ENCODE data around the gene RIC8A. TPM values are rescaled to one million over a fixed set of nuclear protein-coding genes. Genes with fewer than 3 reads are reported as not detected.

RIC8A gene
- polyA plus RNA-seq, 1 of the 3 experiments (the other 2 are of a cell fraction), result 115 TPM

DNA sequence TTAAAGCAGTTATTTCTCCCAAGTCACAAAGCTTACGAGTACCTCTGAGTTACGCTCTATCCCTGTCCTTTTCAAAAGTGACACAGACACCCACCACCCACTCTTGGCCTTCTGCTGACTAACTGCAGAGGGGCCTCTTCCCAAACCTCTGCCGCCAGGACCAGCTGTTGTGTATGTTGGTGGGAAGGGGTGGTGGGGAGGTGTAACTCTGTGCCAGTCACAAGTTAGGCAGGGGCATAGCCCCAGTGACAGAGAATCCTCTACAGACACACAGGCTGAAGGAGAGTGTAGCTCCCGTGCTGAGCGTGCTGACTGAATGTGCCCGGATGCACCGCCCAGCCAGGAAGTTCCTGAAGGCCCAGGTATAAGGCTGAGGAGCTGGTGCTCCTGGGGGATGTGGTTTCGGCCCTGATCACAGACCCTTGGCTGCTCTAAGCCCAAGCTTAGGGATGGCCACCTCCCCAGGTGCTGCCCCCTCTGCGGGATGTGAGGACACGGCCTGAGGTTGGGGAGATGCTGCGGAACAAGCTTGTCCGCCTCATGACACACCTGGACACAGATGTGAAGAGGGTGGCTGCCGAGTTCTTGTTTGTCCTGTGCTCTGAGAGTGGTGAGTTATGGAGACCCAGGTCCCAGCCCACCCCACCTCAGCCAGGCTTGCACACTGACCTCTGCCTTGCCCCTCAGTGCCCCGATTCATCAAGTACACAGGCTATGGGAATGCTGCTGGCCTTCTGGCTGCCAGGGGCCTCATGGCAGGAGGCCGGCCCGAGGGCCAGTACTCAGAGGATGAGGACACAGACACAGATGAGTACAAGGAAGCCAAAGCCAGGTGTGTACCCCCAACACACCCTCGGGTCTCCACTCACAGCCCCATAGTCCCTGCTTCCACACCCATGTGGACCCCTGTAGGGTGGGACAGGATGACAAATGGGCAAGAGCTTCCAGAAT lies 4.9 kb downstream of the RIC8A start:
- TF ChIP-seq, protein P1, sequence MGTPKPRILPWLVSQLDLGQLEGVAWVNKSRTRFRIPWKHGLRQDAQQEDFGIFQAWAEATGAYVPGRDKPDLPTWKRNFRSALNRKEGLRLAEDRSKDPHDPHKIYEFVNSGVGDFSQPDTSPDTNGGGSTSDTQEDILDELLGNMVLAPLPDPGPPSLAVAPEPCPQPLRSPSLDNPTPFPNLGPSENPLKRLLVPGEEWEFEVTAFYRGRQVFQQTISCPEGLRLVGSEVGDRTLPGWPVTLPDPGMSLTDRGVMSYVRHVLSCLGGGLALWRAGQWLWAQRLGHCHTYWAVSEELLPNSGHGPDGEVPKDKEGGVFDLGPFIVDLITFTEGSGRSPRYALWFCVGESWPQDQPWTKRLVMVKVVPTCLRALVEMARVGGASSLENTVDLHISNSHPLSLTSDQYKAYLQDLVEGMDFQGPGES (IDR thresholded peaks at IDR 0.05; ENCODE audit: low read depth, low read length), result no peak
- no peak for TF ChIP-seq FOXM1 (IDR thresholded peaks at IDR 0.05; ENCODE audit: low read depth)
- no peak for TF ChIP-seq SMC3 (IDR thresholded peaks at IDR 0.05; ENCODE audit: low read depth, low read length)
- TF ChIP-seq, protein P2, sequence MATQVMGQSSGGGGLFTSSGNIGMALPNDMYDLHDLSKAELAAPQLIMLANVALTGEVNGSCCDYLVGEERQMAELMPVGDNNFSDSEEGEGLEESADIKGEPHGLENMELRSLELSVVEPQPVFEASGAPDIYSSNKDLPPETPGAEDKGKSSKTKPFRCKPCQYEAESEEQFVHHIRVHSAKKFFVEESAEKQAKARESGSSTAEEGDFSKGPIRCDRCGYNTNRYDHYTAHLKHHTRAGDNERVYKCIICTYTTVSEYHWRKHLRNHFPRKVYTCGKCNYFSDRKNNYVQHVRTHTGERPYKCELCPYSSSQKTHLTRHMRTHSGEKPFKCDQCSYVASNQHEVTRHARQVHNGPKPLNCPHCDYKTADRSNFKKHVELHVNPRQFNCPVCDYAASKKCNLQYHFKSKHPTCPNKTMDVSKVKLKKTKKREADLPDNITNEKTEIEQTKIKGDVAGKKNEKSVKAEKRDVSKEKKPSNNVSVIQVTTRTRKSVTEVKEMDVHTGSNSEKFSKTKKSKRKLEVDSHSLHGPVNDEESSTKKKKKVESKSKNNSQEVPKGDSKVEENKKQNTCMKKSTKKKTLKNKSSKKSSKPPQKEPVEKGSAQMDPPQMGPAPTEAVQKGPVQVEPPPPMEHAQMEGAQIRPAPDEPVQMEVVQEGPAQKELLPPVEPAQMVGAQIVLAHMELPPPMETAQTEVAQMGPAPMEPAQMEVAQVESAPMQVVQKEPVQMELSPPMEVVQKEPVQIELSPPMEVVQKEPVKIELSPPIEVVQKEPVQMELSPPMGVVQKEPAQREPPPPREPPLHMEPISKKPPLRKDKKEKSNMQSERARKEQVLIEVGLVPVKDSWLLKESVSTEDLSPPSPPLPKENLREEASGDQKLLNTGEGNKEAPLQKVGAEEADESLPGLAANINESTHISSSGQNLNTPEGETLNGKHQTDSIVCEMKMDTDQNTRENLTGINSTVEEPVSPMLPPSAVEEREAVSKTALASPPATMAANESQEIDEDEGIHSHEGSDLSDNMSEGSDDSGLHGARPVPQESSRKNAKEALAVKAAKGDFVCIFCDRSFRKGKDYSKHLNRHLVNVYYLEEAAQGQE (IDR thresholded peaks at IDR 0.05; ENCODE audit: low read depth, low read length), result no peak
- TF ChIP-seq EZH2phosphoT487 (IDR thresholded peaks at IDR 0.05; ENCODE audit: borderline replicate concordance, low read depth), result no peak
- no peak for TF ChIP-seq ELF1 (IDR thresholded peaks at IDR 0.05)
- no peak for TF ChIP-seq RFX5 (IDR thresholded peaks at IDR 0.05; ENCODE audit: low read length)
- TF ChIP-seq GATA2 (CRISPR knock-in tag; IDR thresholded peaks at IDR 0.05), result no peak
- no peak for TF ChIP-seq RCOR1 (IDR thresholded peaks at IDR 0.05; ENCODE audit: low read length)
- TF ChIP-seq MEF2A (IDR thresholded peaks at IDR 0.05; ENCODE audit: borderline replicate concordance, low read depth), result no peak
- Histone ChIP-seq H3K4me2 (no peak overlapping the region), H3F3A (replicated peaks; ENCODE audit: insufficient read depth) (peaks cover 26% of the 10 kb centered on the region), H3K4me3 (ENCODE audit: low read depth in 2 of 2, low read length in 1 of 2) (no peak overlapping the region), H3K4me1 (ENCODE audit: control insufficient read depth in 1 of 2, insufficient read depth in 2 of 2, low read depth in 1 of 2, low read length in 1 of 2) (peaks cover 8 to 19% of the 10 kb centered on the region in 2 experiments; a peak in 2 of 4 replicates), H3K9ac (no peak overlapping the region), H3K27ac (ENCODE audit: low read depth in 2 of 2, low read length in 1 of 2) (no peak overlapping the region; a peak in 1 of 4 replicates), H3K9me3 (no peaks in the 10 kb centered on the region), H3K79me2 (ENCODE audit: insufficient read depth) (peaks cover 46% of the 10 kb centered on the region), H3K27me3 (ENCODE audit: insufficient read depth) (no peaks in the 10 kb centered on the region), H3K36me3 (replicated peaks in 1 of 2; ENCODE audit: control insufficient read depth in 1 of 2, insufficient read depth in 2 of 2, low read length in 1 of 2) (peaks cover 43 to 62% of the 10 kb centered on the region in 2 experiments), H4K20me1 (ENCODE audit: insufficient read depth) (peaks cover 13% of the 10 kb centered on the region), H2AFZ (ENCODE audit: low read depth) (no peak overlapping the region), H3K9me2 (no peaks in the 10 kb centered on the region)
- POLR2A ChIA-PET, result interaction anchor here (1.6 kb wide), 1 partner anchor 23 kb away, joined by 4 read pairs; no protein-coding TSS in a partner anchor
- WGBS (ENCODE audit: low lambda C conversion rate), result 92% methylated on average over 11 of the region's 17 CpGs
- DNase-seq, result no peak
- CTCF ChIA-PET, result no interaction called here

DNA sequence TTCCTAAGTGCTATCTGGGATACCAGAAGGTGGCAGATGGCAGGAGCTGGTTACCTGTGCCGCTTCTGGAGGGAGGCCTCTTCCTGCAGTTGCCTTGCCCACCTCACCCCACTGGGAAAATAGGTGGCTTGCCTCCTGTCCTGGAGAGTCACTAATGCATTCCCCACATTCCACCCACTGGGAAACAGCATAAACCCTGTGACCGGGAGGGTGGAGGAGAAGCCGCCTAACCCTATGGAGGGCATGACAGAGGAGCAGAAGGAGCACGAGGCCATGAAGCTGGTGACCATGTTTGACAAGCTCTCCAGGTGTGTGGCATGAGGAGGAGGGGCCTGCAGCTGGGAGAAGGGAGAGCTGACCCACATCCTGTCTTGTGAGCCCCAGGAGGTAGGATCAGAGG lies 5.6 kb downstream of the RIC8A start:
- Histone ChIP-seq H3K9me3 (no peaks in the 10 kb centered on the region), H3K9me2 (no peaks in the 10 kb centered on the region), H3K27ac (ENCODE audit: low read depth in 2 of 2, low read length in 1 of 2) (no peak overlapping the region), H4K20me1 (ENCODE audit: insufficient read depth) (peaks cover 13% of the 10 kb centered on the region), H2AFZ (ENCODE audit: low read depth) (no peak overlapping the region), H3K9ac (no peak overlapping the region), H3K4me2 (no peak overlapping the region), H3K4me1 (ENCODE audit: control insufficient read depth in 1 of 2, insufficient read depth in 2 of 2, low read depth in 1 of 2, low read length in 1 of 2) (peaks cover 8 to 19% of the 10 kb centered on the region in 2 experiments; a peak in 2 of 4 replicates), H3F3A (replicated peaks; ENCODE audit: insufficient read depth) (peaks cover 20% of the 10 kb centered on the region), H3K4me3 (ENCODE audit: low read depth in 2 of 2, low read length in 1 of 2) (no peak overlapping the region), H3K27me3 (ENCODE audit: insufficient read depth) (no peaks in the 10 kb centered on the region), H3K79me2 (ENCODE audit: insufficient read depth) (peaks cover 44% of the 10 kb centered on the region), H3K36me3 (replicated peaks in 1 of 2; ENCODE audit: control insufficient read depth in 1 of 2, insufficient read depth in 2 of 2, low read length in 1 of 2) (peaks cover 43 to 62% of the 10 kb centered on the region in 2 experiments)
- ChIA-PET POLR2A (no interaction called here), CTCF (no interaction called here)
- no peak for DNase-seq
- WGBS (ENCODE audit: low lambda C conversion rate), result 91% methylated on average over 4 of the region's 4 CpGs
- TF ChIP-seq, protein P3, sequence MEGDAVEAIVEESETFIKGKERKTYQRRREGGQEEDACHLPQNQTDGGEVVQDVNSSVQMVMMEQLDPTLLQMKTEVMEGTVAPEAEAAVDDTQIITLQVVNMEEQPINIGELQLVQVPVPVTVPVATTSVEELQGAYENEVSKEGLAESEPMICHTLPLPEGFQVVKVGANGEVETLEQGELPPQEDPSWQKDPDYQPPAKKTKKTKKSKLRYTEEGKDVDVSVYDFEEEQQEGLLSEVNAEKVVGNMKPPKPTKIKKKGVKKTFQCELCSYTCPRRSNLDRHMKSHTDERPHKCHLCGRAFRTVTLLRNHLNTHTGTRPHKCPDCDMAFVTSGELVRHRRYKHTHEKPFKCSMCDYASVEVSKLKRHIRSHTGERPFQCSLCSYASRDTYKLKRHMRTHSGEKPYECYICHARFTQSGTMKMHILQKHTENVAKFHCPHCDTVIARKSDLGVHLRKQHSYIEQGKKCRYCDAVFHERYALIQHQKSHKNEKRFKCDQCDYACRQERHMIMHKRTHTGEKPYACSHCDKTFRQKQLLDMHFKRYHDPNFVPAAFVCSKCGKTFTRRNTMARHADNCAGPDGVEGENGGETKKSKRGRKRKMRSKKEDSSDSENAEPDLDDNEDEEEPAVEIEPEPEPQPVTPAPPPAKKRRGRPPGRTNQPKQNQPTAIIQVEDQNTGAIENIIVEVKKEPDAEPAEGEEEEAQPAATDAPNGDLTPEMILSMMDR (IDR thresholded peaks at IDR 0.05), result no peak
- TF ChIP-seq RFX5 (IDR thresholded peaks at IDR 0.05; ENCODE audit: low read length) (no peak), EP300 (IDR thresholded peaks at IDR 0.05; ENCODE audit: borderline replicate concordance in 1 of 2, low read depth in 1 of 2, low read length in 1 of 2) (no peak), FOSL2 (IDR thresholded peaks at IDR 0.05; ENCODE audit: borderline replicate concordance, low read depth) (no peak), JUND (IDR thresholded peaks at IDR 0.05) (no peak), EZH2phosphoT487 (IDR thresholded peaks at IDR 0.05; ENCODE audit: borderline replicate concordance, low read depth) (no peak), FOXJ3 (CRISPR knock-in tag; IDR thresholded peaks at IDR 0.05) (no peak), RXRA (IDR thresholded peaks at IDR 0.05; ENCODE audit: borderline replicate concordance, low read depth) (no peak)
- TF ChIP-seq, protein P1 (IDR thresholded peaks at IDR 0.05; ENCODE audit: low read depth, low read length), result no peak
